ENCODE data around the gene PPT1.

Gene PPT1

GRCh38 chr1:40023379-40023944, 73.6 kb downstream of the PPT1 start:
- no peak for ATAC-seq
